HG02763 (cell line): ENCODE data around the gene SLC25A39.
"Not testable (repeated sequence)": the region's sequence is repeated elsewhere in the genome, so short reads cannot be mapped to it uniquely, and the experiment has no call there.

Experiments used
- ATAC-seq: cut with Tn5 transposase; IDR thresholded peaks from one replicate; pipeline ENCODE4 v1.9.1; 2021; ENCODE audit warnings: mild to moderate bottlenecking, moderate library complexity; ENCODE audit not compliant: unreplicated experiment

The SLC25A39 gene, protein sequence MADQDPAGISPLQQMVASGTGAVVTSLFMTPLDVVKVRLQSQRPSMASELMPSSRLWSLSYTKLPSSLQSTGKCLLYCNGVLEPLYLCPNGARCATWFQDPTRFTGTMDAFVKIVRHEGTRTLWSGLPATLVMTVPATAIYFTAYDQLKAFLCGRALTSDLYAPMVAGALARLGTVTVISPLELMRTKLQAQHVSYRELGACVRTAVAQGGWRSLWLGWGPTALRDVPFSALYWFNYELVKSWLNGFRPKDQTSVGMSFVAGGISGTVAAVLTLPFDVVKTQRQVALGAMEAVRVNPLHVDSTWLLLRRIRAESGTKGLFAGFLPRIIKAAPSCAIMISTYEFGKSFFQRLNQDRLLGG

DNA sequence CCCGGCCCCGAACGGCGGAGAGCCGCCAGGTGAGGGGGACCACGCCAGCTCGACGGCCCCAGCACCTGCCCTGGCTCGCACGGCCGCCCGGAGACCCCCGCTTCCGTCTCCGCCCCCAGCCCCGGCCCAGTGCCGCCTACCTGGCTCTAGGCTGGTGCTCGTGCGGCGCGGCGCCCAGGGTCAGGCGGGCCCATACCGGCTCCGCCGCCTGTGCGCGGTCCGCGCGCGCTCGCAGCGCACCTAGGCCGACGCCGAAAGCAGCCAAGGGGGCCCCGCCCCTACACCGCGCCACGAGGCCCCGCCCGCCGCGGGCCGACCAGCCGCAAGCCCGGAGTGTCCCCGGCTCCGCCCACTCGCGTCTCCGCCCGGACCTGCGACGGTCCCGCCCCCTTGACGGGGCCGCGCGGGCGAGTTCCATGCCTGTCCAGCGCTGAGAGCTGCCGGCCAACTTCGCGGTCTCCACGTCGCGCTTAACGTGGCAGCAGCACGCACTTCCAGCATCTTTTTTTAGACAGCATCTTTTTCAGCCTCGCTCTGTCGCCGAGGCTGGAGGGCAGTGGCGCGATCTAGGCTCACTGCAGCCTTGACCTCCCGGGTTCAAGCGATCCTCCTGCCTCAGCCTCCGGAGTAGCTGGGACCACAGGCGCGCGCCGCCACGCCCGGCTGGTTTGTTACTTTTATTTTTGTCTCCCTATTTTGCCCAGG is at the start of gene SLC25A39:
Gene SLC25A39 (minus strand): TSS at position 253 of the 705 bp plus-strand sequence. CDS start 1,261 bp downstream, outside the sequence.
- ATAC-seq: peak; percentile 73

DNA sequence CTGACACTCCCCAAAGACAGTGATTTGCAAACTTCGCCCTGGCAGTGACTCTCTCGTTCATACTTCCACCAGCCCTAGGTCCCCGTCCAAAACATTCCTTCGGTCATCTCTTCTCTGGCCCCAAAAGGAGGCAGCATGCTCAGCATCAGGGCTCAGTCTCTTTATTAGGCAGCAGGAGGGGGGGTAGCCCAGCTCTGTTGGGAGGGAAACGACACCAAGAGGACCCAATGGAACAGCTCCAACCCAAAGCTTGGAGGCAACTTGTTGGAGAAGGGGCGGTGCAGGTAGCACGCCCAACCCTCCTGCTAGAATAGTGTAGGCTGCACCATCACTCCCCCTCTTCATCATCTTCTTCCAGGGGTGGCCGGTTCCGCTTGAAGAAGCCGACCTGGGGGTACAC is 47.4 kb upstream of the SLC25A39 start:
- ATAC-seq: no peak

DNA sequence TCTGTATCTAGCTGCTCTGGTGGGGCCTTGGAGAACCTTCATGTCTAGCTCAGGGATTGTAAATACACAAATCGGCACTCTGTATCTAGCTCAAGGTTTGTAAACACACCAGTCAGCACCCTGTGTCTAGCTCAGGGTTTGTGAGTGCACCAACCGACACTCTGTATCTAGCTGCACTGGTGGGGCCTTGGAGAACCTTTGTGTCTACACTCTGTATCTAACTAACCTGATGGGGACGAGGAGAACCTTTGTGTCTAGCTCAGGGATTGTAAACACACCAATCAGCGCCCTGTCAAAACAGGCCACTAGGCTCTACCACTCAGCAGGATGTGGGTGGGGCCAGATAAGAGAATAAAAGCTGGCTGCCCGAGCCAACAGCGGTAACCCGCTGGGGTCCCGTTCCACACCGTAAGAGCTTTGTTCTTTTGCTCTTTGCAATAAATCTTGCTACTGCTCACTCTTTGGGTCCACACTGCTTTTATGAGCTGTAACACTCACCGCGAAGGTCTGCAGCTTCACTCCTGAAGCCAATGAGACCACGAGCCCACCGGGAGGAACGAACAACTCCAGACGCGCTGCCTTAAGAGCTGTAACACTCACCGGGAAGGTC is 44.9 kb upstream of the SLC25A39 start:
- not testable (repeated sequence) for ATAC-seq

DNA sequence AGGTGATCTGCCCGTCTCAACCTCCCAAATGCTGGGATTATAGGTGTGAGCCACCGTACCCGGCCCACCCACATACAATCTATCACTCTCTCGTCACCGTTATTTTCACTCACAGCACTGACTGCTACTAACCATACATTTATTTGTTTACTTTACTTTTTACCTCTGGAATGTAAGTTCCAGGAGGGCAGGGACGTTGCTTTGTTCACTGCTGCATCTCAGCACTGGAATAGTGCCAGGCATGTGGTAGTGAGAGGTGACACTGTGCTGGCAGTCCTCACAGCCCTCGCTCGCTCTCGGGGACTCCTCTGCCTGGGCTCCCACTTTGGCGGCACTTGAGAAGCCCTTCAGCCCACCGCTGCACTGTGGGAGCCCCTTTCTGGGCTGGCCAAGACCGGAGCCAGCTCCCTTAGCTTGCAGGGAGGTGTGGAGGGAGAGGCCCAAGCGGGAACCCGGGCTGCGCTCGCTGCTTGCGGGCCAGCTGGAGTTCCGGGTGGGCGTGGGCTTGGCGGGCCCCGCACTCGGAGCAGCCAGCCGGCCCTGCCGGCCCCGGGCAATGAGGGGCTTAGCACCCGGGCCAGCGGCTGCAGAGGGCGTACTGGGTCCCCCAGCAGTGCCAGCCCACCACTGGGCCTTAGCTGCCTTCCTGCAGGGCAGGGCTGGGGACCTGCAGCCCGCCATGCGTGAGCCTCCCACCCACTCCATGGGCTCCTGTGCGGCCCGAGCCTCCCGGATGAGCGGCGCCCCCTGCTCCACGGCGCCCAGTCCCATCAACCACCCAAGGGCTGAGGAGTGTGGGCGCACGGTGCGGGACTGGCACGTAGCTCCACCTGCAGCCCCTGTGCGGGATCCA is 44.0 kb upstream of the SLC25A39 start:
- not testable (repeated sequence) for ATAC-seq

DNA sequence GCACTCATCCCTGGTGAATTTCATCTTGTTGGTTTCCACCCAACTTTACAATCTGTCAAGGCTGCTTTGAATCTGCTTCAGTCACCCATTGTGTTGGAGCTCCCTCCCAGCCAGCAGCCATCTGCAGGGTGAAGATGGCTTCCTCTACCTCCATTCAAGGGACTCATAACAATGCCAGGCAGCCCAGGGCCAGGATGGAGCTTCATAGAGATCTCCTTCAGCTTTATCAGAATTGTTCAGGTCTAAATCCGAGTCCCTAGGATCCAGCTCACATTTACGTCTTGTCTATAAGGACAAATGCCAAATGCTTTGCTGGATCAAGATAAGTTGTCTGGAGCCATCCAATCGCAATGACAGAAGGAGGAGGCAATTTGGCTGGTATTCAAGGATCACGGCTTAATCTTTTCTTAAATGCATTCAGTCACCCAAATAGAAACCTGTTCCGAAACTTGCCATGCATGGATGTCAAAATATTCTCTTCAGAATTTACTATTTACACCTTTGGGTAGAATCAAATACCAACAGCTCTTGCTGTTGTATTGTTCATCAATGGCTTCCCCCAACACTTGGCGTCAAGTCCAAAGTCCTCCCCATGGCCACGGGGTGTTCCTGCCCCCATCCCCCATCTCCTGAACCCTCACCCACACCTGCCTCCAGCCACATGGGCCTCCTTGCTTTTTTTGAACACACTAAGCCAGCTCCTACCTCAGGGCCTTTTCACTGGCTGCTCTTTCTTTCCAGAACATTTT is 42.8 kb upstream of the SLC25A39 start:
- no peak for ATAC-seq

DNA sequence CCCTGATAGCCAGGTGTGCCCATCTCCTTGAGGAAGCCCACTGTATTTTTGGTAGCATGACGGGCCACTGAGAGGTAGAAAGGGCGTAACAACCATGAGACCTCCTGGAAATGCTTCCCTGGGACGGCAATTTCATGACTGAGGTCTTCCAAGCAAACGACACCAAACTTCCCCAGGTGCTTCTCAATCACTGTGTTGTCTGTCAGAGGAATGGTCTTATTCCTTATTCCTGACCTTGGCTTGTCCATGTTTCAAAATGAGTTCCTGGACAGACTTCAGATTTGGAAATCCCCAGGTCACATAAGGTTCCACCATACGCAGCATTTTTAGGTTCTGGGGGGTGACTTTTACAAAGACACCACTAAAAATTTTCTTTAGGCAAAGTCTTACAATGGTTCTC is 40.4 kb upstream of the SLC25A39 start:
- not testable (repeated sequence) for ATAC-seq

DNA sequence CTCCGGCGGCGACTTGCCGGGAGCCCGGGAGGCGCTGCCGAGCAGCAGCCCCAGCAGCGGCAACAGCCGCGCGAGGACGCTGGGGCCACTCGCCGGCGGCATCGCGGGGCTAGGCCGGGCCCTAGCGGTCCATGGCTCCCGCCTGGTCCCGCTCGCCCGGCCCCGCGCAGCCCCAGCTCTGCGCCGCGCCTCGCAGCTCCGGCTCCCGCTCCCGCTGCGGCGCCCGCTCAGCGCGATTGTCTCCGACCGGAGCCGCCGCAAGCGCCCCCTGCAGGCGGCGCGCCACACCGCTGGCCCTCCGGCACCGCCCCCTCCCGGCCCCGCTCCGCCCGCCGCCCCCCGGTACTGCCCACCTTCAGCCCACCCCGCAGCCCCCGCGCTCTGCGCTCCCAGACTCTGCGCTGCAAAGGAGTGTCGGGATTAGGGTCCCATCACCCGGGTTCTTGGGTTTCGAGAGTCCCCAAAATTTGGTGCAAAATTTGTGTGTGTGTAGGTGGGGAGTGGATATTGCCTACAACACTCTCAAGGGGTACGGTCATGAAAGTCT is 39.1 kb upstream of the SLC25A39 start, which contains the start of gene FAM171A2:
Gene FAM171A2 (minus strand): TSS at position 241 of the 547 bp plus-strand sequence. CDS start 139 bp downstream, at position 102.
- ATAC-seq: no peak

DNA sequence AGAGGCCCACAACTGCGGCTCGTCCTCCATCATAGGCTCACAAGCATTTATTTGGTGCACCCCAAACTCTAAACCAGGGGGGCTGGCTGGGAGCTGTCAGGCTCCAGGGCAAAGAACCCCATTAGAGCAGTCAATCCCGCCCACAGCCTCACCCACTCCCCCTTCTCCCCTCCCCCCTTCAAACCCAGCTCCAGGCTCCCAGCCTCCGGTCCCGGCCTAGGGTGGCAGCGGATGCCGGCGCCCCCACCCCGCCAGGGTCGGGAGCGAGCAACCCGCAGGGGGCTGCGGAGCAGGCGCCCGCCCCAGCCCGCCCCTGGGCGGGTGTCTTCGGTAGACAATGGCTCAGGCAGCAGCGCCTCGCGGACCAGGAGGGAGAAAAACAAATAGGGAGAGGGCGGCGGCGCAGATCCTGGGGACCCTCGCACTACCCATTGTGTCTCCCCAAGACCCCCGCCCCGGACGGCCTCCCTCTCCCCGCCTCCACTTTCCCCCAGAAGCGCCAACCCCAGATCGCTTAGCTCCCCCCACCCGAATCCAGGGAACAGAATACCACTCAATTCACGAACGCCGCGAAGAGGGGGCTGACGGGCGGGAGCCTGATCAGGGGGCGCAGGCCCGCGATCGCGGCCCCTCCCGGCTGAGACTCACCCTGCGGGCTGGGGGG is 38.5 kb upstream of the SLC25A39 start:
- ATAC-seq: no peak

DNA sequence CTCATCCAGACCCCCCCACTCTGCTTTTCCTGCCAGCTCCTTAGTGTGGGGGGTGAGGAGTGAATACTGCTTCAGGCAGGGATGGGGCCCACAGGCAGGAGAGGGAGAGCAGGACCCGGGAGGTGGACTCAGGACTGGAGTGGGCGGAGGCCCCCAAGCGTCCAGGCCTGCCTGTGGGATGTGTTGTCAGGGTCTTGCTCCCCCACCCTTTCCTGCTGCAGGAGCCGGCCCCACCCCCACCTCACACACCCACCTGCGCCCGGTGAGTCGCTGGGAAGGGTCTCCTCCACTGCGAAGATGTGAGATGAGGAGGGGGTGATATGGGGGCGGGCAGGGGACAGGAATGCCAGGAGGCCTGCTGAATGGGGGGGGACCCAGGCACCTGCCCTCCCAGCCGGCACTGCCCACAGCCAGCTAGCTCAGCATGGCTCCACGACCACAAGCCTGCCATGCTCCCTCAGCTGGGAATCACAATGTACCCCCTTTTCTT is 37.9 kb upstream of the SLC25A39 start:
- no peak for ATAC-seq

DNA sequence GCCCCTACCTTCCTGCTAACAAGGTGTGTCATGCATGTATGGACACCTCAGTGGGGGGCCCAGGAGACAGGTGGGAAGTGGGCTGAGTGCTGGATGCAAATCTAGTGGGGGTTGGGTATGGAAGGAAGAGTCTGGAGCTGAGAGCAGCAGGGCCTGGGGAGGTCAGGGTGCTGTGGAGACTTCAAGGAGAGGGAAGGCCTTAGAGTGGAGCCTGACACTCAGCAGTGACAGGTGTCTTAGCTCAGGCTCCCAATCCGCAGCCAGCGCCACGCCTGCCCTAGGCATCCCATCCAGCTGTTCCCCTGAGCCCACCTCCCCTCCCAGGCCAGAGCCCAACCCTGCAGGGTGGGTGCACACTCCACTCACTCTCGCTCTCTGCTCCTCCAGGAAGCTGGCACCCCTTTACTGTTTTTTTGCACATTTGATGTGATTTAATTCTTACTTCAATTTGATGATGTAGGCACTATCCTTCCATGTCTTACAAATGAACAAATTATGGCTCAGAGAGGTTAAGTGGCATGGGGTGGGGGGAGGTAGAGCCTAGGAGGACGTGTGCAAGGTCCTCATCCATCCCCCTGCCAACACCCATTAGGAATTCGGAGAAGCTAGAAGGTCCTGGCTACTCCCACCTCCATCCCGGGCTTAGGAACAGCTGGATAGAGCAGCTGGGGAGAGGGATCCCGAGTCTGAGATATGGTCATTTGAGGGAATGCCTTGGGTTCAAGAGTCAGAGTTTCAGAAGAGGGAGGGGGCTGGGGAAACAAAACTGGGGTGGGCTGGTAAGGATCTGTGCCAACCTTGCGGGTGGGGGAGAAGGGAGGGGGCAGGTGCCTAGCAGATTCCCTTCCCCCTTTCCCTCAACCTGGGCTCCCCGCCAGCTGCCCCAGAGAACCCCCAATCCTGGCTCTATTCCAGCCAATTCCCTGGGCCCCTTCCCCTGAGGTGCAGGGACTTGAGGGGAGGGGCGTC is 37.0 kb upstream of the SLC25A39 start:
- no peak for ATAC-seq

DNA sequence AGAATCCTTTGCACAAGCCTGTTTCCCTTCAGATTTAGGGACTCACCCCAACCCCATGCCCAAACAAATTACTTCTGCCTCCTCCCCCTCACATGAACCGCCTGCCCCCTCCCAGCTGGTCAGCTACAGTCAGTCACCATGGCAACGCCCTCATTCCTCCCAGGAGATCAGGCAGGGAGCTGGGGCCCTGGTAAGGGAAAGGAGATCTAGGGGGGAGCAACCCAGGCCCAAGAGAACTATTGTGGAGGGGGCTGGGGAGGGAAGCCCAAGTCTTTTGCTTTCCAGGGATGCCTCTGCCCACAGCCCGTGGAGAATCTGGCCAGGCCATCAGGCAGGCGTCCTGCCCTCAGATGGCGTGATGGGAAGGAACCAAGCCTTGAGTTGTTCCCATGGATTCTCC is 36.2 kb upstream of the SLC25A39 start:
- no peak for ATAC-seq

DNA sequence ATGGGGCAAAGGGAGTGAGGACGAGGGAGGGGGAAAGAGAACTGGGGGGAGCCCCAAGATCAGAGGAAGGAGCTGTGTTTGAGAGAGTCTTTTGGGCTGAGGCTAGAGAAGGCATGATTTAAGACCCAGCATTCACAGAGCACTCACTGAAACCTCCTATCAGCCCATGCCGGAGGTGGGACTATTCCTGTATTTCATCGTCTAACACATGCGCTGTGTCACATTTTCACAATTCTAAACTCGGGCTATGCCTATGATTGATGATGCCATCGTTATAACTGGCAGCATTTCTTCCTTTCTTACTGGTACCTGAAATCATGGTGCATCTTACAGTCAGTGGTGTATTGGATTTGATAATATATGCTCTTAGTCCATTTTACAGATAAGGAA is 35.5 kb upstream of the SLC25A39 start:
- ATAC-seq: no peak

DNA sequence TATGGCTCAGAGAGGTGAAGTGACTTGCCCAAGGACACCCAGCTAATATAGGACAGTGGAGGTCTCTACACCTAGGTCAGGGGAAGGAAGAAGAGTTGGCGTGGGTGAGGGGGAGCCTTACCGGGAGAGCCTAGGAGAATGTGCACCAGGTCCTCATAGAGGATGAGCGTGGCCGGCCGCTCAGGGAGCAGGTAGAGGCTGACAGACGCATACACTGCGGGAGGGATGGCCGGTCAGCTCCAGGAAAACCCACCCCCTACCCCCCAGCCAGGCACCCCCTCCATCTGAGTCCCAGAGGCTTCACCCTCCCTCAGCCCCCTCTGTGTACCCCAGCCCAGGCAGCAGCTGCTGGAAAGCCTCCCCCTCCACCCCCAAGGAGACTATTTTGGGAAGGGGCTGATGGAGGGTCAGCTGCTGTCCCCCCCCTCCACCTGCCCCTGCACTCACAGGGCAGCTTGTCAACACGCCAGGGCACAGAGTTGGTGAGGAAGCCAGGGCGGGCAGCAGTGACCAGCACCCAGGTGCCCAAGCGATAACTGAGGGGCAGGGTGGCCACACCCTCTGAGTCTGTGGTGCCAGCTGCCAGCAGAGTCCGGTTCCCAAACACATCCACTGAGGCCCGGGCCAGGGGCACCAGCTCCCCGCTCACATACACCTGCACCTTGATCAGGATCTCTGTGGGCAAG is 35.0 kb upstream of the SLC25A39 start:
- ATAC-seq: no peak

DNA sequence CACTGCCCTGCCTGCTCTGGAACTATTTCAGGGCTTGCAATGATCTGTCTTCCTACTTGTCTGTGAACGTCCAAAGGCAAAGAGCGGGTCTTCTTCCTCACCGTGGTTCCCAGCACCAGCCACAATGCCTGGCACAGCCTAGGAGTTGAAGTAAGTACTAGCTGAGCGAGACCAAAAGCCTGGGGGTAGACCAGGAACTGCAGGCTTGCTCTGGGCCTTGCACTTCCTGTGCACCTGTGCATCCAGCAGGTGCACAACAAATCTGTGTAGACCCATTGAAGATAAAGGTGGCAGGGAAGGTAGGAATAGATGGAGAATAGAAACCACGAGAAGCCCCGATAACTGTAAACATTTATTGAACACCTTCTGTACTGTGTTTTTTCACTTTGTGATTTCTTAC is 34.4 kb upstream of the SLC25A39 start:
- no peak for ATAC-seq

DNA sequence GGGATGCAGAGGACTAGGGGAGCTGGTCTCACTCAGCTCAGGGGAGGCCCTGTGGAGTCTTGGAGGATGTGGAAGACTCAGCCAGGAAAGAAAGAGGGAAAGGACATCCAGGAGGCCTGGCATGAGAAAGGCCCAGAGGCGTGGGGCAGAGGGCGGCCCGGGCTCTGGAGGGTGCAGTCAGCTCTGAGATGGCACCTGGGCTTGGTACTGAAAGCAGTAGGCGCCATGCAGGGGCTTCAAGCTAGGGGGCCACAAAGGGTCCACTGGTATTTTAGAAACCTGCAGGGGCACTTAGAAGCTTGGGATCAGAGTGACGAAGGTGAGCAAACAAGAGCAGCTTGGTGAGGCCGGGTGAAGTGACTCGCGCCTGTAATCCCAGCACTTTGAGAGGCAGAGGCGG is 33.4 kb upstream of the SLC25A39 start:
- no peak for ATAC-seq

DNA sequence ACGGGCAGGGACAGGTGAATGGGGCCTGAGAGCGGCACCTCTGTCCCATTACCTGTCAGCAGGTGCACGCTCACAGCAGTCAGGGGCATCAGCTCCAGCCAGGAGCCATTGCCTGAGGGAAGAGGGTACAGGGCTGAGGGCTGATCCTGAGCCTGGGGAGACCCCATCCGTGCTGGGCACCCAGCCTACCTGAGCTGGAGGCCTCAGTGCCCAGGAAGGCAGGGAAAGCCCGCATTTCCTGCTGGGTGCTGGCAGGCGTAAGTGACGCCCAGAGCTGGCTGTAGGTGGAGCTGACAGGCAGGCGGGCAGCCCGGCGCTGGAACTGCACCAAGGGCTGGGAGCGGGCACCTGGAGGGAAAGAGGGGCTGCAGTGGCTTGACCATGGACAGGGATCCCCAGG is 31.6 kb upstream of the SLC25A39 start:
- ATAC-seq: no peak

DNA sequence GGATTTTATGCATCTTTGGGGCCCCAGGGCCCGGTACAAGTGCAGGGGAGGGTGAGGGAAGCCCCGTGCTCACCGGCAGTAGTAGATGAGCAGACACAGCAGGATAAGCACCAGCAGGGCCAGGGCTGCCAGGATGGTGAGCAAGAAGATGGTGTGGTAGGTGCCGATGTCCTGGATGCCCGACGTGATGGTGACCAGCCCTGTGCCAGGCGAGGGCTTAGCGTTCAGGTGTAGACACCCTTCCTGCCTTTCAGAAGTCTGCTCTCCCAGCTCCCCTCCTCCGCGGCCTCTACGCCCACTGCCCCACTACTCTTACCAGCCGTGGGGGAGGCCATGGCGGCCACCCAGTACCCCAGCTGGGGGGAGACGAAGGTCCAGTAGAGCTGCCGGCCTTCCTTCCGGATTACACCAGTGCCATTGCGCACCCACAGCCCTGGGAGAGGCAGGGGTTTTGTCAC is 31.0 kb upstream of the SLC25A39 start:
- no peak for ATAC-seq
